Measurements from ENCODE around the gene MTERF2.

Gene MTERF2

GRCh38 chr12:106950591-106950990 is 36.4 kb downstream of the MTERF2 start:
- no peak for DNase-seq

GRCh38 chr12:106947461-106947860 is 39.5 kb downstream of the MTERF2 start:
- DNase-seq: no peak

- no peak for DNase-seq
Measured at GRCh38 chr12:106945261-106945851, 41.6 kb downstream of the MTERF2 start.

- DNase-seq: no peak
Measured at GRCh38 chr12:106942775-106943174, 44.2 kb downstream of the MTERF2 start.

- DNase-seq: no peak
Measured at GRCh38 chr12:106941481-106942156, 45.3 kb downstream of the MTERF2 start.

GRCh38 chr12:106934277-106934676 is 52.7 kb downstream of the MTERF2 start:
- no peak for DNase-seq

All from right hindlimb (tissue), 1 donor.